Thyroid gland (tissue), 4 donors: ENCODE measurements around the gene PRKCI. TPM values are rescaled to one million over a fixed set of nuclear protein-coding genes. Genes with fewer than 3 reads are reported as not detected.

ENCODE experiments used
- DNase-seq, 2 donors: peaks; one replicate each; pipeline ENCODE4 v3.0.0-alpha.2; 2019
- H3K27ac ChIP-seq, 3 donors: fragments of 200-600 bp; sonication (generic); 1 replicate in 2 of 3; 2 replicates in 1 of 3; pipeline ENCODE4 v1.5.1; 2016 to 2019; ENCODE audit warnings: mild to moderate bottlenecking in 1 of 3, moderate library complexity in 1 of 3
- H3K27me3 ChIP-seq: fragments of 200-600 bp; sonication (generic); one replicate; pipeline ENCODE4 v1.5.1; 2019
- H3K36me3 ChIP-seq, 2 donors: fragments of 200-600 bp; sonication (generic); one replicate each; pipeline ENCODE4 v1.5.1; 2016 to 2019
- H3K4me1 ChIP-seq, 2 donors: fragments of 200-600 bp; sonication (generic); one replicate each; pipeline ENCODE4 v1.5.1; 2017 to 2019
- H3K4me3 ChIP-seq, 3 donors: fragments of 200-600 bp; sonication (generic); replicated peaks in 1 of 3; 1 replicate in 2 of 3; 2 replicates in 1 of 3; pipeline ENCODE4 v1.5.1; 2016; ENCODE audit warnings: mild to moderate bottlenecking in 1 of 3
- H3K9me3 ChIP-seq: fragments of 200-600 bp; sonication (generic); one replicate; pipeline ENCODE4 v1.5.1; 2017
- POLR2A ChIP-seq, 2 donors: fragments of 450-650 bp; IDR thresholded peaks; one replicate each; pipeline ENCODE4 v1.6.1; 2017; ENCODE audit warnings: antibody characterized with exemption in 2 of 2, mild to moderate bottlenecking in 2 of 2, moderate library complexity in 1 of 2
- WGBS, 2 donors: methylation state at CpG; one replicate each; pipeline ENCODE4 v1.1.5; 2017; 5-methylcytosine and 5-hydroxymethylcytosine counted together
- intact Hi-C: fragments of 100-400 bp; cut with DNase I; formaldehyde crosslinking; loops from one replicate; pipeline ENCODE4 v1.15.1; 2023
- total RNA-seq, 4 donors: library from RNA; depleted of rRNA; stranded (reverse); fragments of >200 nt; gene quantifications; one replicate each; pipeline ENCODE4 v1.2.3, GENCODE V29; 2016
- TF ChIP-seq, protein P1 (sequence below), 6 experiments: fragments of 200-600 bp in 3 of 6; fragments of 450-650 bp in 3 of 6; sonication (generic) in 3 of 6; IDR thresholded peaks; one replicate each; pipeline ENCODE4 v1.5.1; 2016 to 2019; ENCODE audit warnings: antibody characterized with exemption in 6 of 6, mild to moderate bottlenecking in 2 of 6, inconsistent platforms in 1 of 6, moderate library complexity in 1 of 6

PRKCI gene
- total RNA-seq, 4 donors from 2014 or later = 74.9 to 85.0 (median 76.6) TPM

DNA sequence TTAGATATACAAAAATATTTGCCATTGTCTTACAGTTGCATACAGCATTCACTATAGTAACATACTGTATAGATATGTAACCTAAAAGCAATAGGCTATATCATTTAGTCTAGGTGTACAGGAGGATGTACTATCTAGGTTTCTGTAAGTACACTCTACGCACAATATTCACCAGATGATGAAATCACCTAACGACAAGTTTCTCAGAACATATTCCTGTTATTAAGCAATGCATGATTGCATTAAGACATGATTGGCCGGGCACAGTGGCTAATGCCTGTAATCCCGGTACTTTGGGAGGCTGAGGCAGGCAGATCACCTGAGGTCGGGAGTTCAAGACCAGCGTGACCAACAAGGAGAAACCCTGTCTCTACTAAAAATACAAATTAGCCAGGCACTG lies 14.5 kb upstream of the PRKCI start:
- 77 to 81% methylated on average over 6 of the region's 6 CpGs for WGBS, 2 donors
- Histone ChIP-seq H3K27ac (no peak overlapping the region), H3K27me3 (no peaks in the 10 kb centered on the region), H3K4me3 (no peak overlapping the region), H3K36me3 (no peaks in the 10 kb centered on the region), H3K4me1 (no peaks in the 10 kb centered on the region), H3K9me3 (no peaks in the 10 kb centered on the region)
- DNase-seq = no peak
- intact Hi-C loops = no loop called here
- TF ChIP-seq POLR2A (IDR thresholded peaks at IDR 0.05) = no peak
- TF ChIP-seq, protein P1, sequence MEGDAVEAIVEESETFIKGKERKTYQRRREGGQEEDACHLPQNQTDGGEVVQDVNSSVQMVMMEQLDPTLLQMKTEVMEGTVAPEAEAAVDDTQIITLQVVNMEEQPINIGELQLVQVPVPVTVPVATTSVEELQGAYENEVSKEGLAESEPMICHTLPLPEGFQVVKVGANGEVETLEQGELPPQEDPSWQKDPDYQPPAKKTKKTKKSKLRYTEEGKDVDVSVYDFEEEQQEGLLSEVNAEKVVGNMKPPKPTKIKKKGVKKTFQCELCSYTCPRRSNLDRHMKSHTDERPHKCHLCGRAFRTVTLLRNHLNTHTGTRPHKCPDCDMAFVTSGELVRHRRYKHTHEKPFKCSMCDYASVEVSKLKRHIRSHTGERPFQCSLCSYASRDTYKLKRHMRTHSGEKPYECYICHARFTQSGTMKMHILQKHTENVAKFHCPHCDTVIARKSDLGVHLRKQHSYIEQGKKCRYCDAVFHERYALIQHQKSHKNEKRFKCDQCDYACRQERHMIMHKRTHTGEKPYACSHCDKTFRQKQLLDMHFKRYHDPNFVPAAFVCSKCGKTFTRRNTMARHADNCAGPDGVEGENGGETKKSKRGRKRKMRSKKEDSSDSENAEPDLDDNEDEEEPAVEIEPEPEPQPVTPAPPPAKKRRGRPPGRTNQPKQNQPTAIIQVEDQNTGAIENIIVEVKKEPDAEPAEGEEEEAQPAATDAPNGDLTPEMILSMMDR (IDR thresholded peaks at IDR 0.05) = no peak

GRCh38 chr3:170211668-170212067 lies 10.6 kb upstream of the PRKCI start:
- no peak overlapping the region for H3K4me3 ChIP-seq
- H3K27me3 ChIP-seq = no peaks in the 10 kb centered on the region
- 97 to 99% methylated on average over 1 of the region's 1 CpG for WGBS, 2 donors
- no peaks in the 10 kb centered on the region for H3K4me1 ChIP-seq
- H3K9me3 ChIP-seq = no peaks in the 10 kb centered on the region
- H3K27ac ChIP-seq = no peak overlapping the region
- H3K36me3 ChIP-seq = no peaks in the 10 kb centered on the region
- DNase-seq = no peak
- TF ChIP-seq POLR2A (IDR thresholded peaks at IDR 0.05) = no peak
- intact Hi-C loops = no loop called here

GRCh38 chr3:170219850-170220249 lies 2.4 kb upstream of the PRKCI start:
- no peaks in the 10 kb centered on the region for H3K27me3 ChIP-seq
- no peak overlapping the region for H3K4me3 ChIP-seq
- peaks cover 4 to 13% of the 10 kb centered on the region in 2 donors for H3K4me1 ChIP-seq
- no peak for DNase-seq
- no peaks in the 10 kb centered on the region for H3K36me3 ChIP-seq
- no peaks in the 10 kb centered on the region for H3K9me3 ChIP-seq
- H3K27ac ChIP-seq = no peak overlapping the region
- intact Hi-C loops = no loop called here
- WGBS, 2 donors = 93 to 95% methylated on average over 1 of the region's 1 CpG
- TF ChIP-seq, protein P1 (IDR thresholded peaks at IDR 0.05) = no peak
- TF ChIP-seq POLR2A (IDR thresholded peaks at IDR 0.05) = no peak

- TF ChIP-seq, protein P1 (IDR thresholded peaks at IDR 0.05) = no peak
- TF ChIP-seq POLR2A (IDR thresholded peaks at IDR 0.05) = no peak
- WGBS, 2 donors = 87 to 91% methylated on average over 4 of the region's 4 CpGs
- intact Hi-C loops = no loop called here
- Histone ChIP-seq H3K4me1 (peaks cover 14% of the 10 kb centered on the region in 2 donors), H3K27ac (no peak overlapping the region), H3K4me3 (no peak overlapping the region), H3K36me3 (no peaks in the 10 kb centered on the region), H3K9me3 (no peaks in the 10 kb centered on the region), H3K27me3 (no peaks in the 10 kb centered on the region)
- DNase-seq = no peak
These were observed 1.4 kb upstream of the PRKCI start for GRCh38 chr3:170220871-170221270.

GRCh38 chr3:170222647-170223541 lies 670 bp downstream of the PRKCI start:
- intact Hi-C loops = no loop called here
- Histone ChIP-seq H3K27me3 (no peaks in the 10 kb centered on the region), H3K4me3 (peak overlapping the region; percentile 22 to 93 (median 65)), H3K36me3 (no peaks in the 10 kb centered on the region), H3K27ac (peak overlapping the region; percentile 72 to 98 (median 91)), H3K4me1 (peaks cover 31 to 33% of the 10 kb centered on the region in 2 donors), H3K9me3 (no peaks in the 10 kb centered on the region)
- peak; percentile 54 to 63 for DNase-seq
- 0 to 2% methylated on average over 26 to 39 of the region's 42 CpGs for WGBS, 2 donors
- TF ChIP-seq, protein P1 (IDR thresholded peaks at IDR 0.05) = no peak
- TF ChIP-seq POLR2A (IDR thresholded peaks at IDR 0.05) = no peak
